Esophagus squamous epithelium (tissue), 4 donors: ENCODE data around the gene CACNA1D.
A peak's percentile ranks its signal among the peaks of the same experiment; 100 is the strongest.

Experiments
- POLR2A ChIP-seq, 4 donors: fragments of 450-650 bp; IDR thresholded peaks; one replicate each; pipeline ENCODE4 v1.6.1; 2017; ENCODE audit warnings: antibody characterized with exemption in 4 of 4, mild to moderate bottlenecking in 4 of 4, moderate library complexity in 3 of 4
- TF ChIP-seq, protein P1 (sequence below), 6 experiments: fragments of 450-650 bp in 4 of 6; fragments of 200-600 bp in 2 of 6; sonication (generic) in 2 of 6; IDR thresholded peaks; one replicate each; pipeline ENCODE4 v1.5.1; 2016 to 2019; ENCODE audit warnings: antibody characterized with exemption in 6 of 6, mild to moderate bottlenecking in 4 of 6, moderate library complexity in 4 of 6

DNA sequence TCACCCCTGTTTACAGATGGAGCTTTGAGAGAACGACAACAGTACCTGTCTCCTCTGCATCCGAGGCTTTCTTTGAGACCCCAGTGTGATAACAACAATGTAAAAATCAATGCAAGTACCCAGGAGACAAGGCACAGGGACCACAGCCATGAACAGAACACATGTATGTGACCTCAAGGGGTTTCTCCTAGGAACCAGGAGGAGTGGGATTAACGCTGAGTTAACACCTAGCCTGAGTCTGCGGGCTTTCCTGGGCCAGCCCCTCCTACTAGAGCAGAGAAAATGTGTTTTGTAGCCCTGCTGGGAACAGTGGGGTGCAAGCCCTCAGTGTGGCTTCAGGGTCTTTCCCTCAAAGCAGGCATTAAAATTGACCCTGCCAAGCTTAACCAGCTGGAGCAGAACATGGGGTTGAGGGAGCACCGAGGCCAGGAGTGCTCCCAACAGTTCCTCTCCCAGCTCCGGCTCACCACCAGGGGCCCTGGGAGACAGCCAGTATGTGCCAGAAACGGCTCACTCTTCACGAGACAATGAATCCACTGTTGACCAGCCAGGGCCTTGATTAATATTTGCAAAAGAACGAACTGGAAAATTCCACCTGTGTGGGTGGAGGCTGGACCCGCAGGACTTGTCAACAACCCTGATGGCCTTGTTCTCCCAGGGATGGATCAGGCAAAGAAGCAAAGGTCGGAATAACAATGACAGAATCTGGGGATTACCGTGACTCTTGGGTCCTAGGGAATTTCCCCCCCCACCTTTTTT is 348.2 kb downstream of the CACNA1D start:
- TF ChIP-seq POLR2A (IDR thresholded peaks at IDR 0.05) = no peak
- TF ChIP-seq, protein P1, sequence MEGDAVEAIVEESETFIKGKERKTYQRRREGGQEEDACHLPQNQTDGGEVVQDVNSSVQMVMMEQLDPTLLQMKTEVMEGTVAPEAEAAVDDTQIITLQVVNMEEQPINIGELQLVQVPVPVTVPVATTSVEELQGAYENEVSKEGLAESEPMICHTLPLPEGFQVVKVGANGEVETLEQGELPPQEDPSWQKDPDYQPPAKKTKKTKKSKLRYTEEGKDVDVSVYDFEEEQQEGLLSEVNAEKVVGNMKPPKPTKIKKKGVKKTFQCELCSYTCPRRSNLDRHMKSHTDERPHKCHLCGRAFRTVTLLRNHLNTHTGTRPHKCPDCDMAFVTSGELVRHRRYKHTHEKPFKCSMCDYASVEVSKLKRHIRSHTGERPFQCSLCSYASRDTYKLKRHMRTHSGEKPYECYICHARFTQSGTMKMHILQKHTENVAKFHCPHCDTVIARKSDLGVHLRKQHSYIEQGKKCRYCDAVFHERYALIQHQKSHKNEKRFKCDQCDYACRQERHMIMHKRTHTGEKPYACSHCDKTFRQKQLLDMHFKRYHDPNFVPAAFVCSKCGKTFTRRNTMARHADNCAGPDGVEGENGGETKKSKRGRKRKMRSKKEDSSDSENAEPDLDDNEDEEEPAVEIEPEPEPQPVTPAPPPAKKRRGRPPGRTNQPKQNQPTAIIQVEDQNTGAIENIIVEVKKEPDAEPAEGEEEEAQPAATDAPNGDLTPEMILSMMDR (IDR thresholded peaks at IDR 0.05) = peak in 3 of 6 experiments; percentile 4 to 43 (median 15)
